Astrocyte of the cerebellum (primary cell): ENCODE measurements around the gene ADGRD2.

Experiments used
- DNase-seq: peaks from one replicate; pipeline ENCODE4 v3.0.0-alpha.2; 2011; ENCODE audit warnings: low read depth
- H3K4me3 ChIP-seq: 2 replicates; pipeline ENCODE4 v1.5.1; 2011; ENCODE audit warnings: mild to moderate bottlenecking, low read depth, low read length, moderate library complexity
- CTCF ChIP-seq: IDR thresholded peaks from 2 replicates; pipeline ENCODE4 v1.5.1; 2012; ENCODE audit warnings: low read length, low read depth, moderate library complexity, mild to moderate bottlenecking; ENCODE audit errors: missing control alignments
- in situ Hi-C: cut with HindIII; loops from 2 replicates; pipeline ENCODE4 v1.10.0; 2017; ENCODE audit warnings: low sequenced_read_pairs

ADGRD2 gene

GRCh38 chr9:124442379-124442778 is 7.9 kb upstream of the ADGRD2 start:
- no peak for DNase-seq
- no peak for TF ChIP-seq CTCF
- in situ Hi-C loops = no loop called here
- H3K4me3 ChIP-seq = no peak overlapping the region

GRCh38 chr9:124442826-124443225 is 7.4 kb upstream of the ADGRD2 start:
- no peak overlapping the region for H3K4me3 ChIP-seq
- in situ Hi-C loops = no loop called here
- DNase-seq = no peak
- TF ChIP-seq CTCF = no peak

- no peak for DNase-seq
- TF ChIP-seq CTCF = no peak
- H3K4me3 ChIP-seq = no peak overlapping the region
- in situ Hi-C loops = no loop called here
Observed at GRCh38 chr9:124443625-124444024, 6.6 kb upstream of the ADGRD2 start.

- H3K4me3 ChIP-seq = no peak overlapping the region
- no peak for DNase-seq
- TF ChIP-seq CTCF = no peak
- in situ Hi-C loops = no loop called here
Observed at GRCh38 chr9:124444166-124444565, 6.1 kb upstream of the ADGRD2 start.

- in situ Hi-C loops = no loop called here
Observed at GRCh38 chr9:124447297-124447661, 3.0 kb upstream of the ADGRD2 start.

GRCh38 chr9:124448019-124448418 is 2.2 kb upstream of the ADGRD2 start:
- in situ Hi-C loops = no loop called here
- no peak overlapping the region for H3K4me3 ChIP-seq
- TF ChIP-seq CTCF = no peak
- DNase-seq = no peak

More at GRCh38 chr9:124447297-124447661, 3.0 kb upstream of the ADGRD2 start:
- DNase-seq = no peak
- no peak for TF ChIP-seq CTCF
- H3K4me3 ChIP-seq = no peak overlapping the region
